Mesendoderm (in vitro differentiated cells): ENCODE results near the gene OXER1.

Source experiments
- DNase-seq: peaks from one replicate; pipeline ENCODE4 v3.0.0; 2013
- H2AK5ac ChIP-seq: 2 replicates; pipeline ENCODE4 v1.6.1; 2013; ENCODE audit warnings: low read length, inconsistent platforms
- H2BK120ac ChIP-seq: 2 replicates; pipeline ENCODE4 v1.6.1; 2013; ENCODE audit warnings: low read depth, mild to moderate bottlenecking, low read length, moderate library complexity, mixed read lengths
- H2BK15ac ChIP-seq: replicated peaks from 2 replicates; pipeline ENCODE4 v1.6.1; 2013; ENCODE audit warnings: low read depth, mild to moderate bottlenecking, moderate library complexity
- H2BK5ac ChIP-seq: 2 replicates; pipeline ENCODE4 v1.6.1; 2013; ENCODE audit warnings: low read length, inconsistent platforms
- H3K18ac ChIP-seq: 2 replicates; pipeline ENCODE4 v1.6.1; 2013; ENCODE audit warnings: mild to moderate bottlenecking, low read length, mixed read lengths
- H3K23ac ChIP-seq: one replicate; pipeline ENCODE4 v1.6.1; 2013; ENCODE audit warnings: low read length
- H3K27ac ChIP-seq: 2 replicates; pipeline ENCODE4 v1.5.1; 2013; ENCODE audit warnings: low read depth, mild to moderate bottlenecking, inconsistent platforms, low read length, moderate library complexity
- H3K27me3 ChIP-seq: 2 replicates; pipeline ENCODE4 v1.6.1; 2013; ENCODE audit warnings: low read length, control low read depth, mild to moderate bottlenecking, inconsistent platforms; ENCODE audit not compliant: insufficient read depth, poor library complexity
- H3K36me3 ChIP-seq: 2 replicates; pipeline ENCODE4 v1.6.1; 2013; ENCODE audit warnings: low read length, inconsistent platforms; ENCODE audit not compliant: control insufficient read depth, insufficient read depth
- H3K4ac ChIP-seq: one replicate; pipeline ENCODE4 v1.6.1; 2013; ENCODE audit warnings: low read depth, mild to moderate bottlenecking, low read length, moderate library complexity
- H3K4me1 ChIP-seq: 2 replicates; pipeline ENCODE4 v1.6.1; 2013; ENCODE audit warnings: low read depth, low read length, inconsistent platforms; ENCODE audit not compliant: control insufficient read depth
- H3K4me2 ChIP-seq: 2 replicates; pipeline ENCODE4 v1.6.1; 2013; ENCODE audit warnings: low read length
- H3K4me3 ChIP-seq: 2 replicates; pipeline ENCODE4 v1.5.1; 2013; ENCODE audit warnings: mild to moderate bottlenecking, low read length
- H3K56ac ChIP-seq: one replicate; pipeline ENCODE4 v1.6.1; 2013; ENCODE audit warnings: low read length
- H3K79me1 ChIP-seq: 2 replicates; pipeline ENCODE4 v1.6.1; 2013; ENCODE audit warnings: low read length, inconsistent platforms
- H3K79me2 ChIP-seq: 2 replicates; pipeline ENCODE4 v1.6.1; 2013; ENCODE audit warnings: mild to moderate bottlenecking, low read length; ENCODE audit not compliant: control insufficient read depth, insufficient read depth
- H3K9ac ChIP-seq: 2 replicates; pipeline ENCODE4 v1.6.1; 2013; ENCODE audit warnings: low read length, inconsistent platforms
- H4K5ac ChIP-seq: one replicate; pipeline ENCODE4 v1.6.1; 2013; ENCODE audit warnings: low read length
- H4K8ac ChIP-seq: one replicate; pipeline ENCODE4 v1.6.1; 2013; ENCODE audit warnings: low read depth, mild to moderate bottlenecking, control low read depth, low read length, moderate library complexity
- WGBS: extraction: QIAGEN DNeasy Blood & Tissue Kit; methylation state at CpG from one replicate; pipeline ENCODE4 v1.1.7; 2013; ENCODE audit warnings: low lambda C conversion rate, missing lambda C conversion rate; ENCODE audit not compliant: insufficient coverage; ENCODE audit errors: extremely low coverage; 5-methylcytosine and 5-hydroxymethylcytosine counted together

OXER1 gene

DNA sequence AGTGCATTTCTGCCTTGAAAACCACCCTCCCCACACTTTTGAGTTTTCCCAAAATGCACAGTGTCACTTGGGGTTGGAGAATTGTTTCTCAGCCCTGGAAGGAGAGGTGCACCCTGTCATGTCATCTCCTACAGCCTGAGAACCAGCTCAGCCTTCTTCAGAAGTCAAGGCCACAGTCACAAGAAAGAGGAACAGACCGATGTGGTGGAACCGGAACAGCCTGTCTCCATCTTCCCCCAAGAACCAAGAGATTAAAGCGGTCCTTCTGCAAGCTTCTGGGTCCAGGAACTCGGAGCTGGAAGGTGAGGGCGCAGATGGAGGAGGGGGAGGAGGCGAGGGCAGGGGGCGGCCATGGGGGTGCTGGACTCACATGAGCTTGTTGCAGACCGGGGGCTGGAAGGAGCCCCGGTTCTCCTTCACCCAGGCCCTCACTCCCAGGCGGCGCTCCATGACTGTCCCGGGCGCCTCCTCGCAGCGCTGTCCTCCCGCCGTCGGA lies 28.2 kb upstream of the OXER1 start:
- H3K79me1 ChIP-seq, result peaks cover 2% of the 10 kb centered on the region
- peak overlapping the region; percentile 89 for H3K9ac ChIP-seq
- H2BK5ac ChIP-seq, result no peak overlapping the region
- H3K18ac ChIP-seq, result peak overlapping the region; percentile 85
- H3K23ac ChIP-seq, result peak overlapping the region; percentile 92
- H3K4me2 ChIP-seq, result peak overlapping the region; percentile 83
- H3K36me3 ChIP-seq, result no peaks in the 10 kb centered on the region
- no peak overlapping the region for H4K5ac ChIP-seq
- DNase-seq, result no peak
- H2AK5ac ChIP-seq, result no peak overlapping the region
- H3K4me3 ChIP-seq, result peak overlapping the region; percentile 63
- peak overlapping the region; percentile 47 for H2BK120ac ChIP-seq
- H3K27ac ChIP-seq, result peak overlapping the region; percentile 93
- peak overlapping the region; percentile 77 for H3K56ac ChIP-seq
- WGBS, result no CpG with 5 or more reads among the region's 18 CpGs
- no peak overlapping the region for H4K8ac ChIP-seq
- H3K4me1 ChIP-seq, result peaks cover 9% of the 10 kb centered on the region
- no peaks in the 10 kb centered on the region for H3K27me3 ChIP-seq
- no peak overlapping the region for H2BK15ac ChIP-seq
- H3K79me2 ChIP-seq, result no peaks in the 10 kb centered on the region
- H3K4ac ChIP-seq, result peak overlapping the region; percentile 71

DNA sequence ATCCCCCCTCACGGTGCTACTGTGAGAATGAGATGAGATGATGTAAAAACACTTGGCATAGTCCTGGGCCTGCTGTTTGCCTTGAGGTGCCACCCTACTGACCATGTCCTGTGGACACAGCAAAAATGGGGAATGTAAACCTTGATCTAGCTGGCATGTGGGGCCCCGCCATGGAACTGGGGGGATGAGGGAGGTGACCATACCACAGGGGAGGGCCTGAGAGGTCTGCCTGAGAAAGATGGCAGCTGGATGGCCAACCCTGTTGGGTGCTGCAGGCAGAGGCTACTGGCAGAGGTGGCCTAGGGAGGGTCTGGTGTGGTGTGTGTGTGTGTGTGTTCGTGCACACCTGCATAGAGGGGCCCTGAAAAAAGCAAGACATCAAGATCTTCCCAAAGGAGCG lies 27.7 kb upstream of the OXER1 start:
- Histone ChIP-seq H3K4me2 (no peak overlapping the region), H3K79me1 (peaks cover 2% of the 10 kb centered on the region), H2BK5ac (no peak overlapping the region), H3K27me3 (no peaks in the 10 kb centered on the region), H2BK120ac (no peak overlapping the region), H2AK5ac (no peak overlapping the region), H3K18ac (peak overlapping the region; percentile 85), H3K9ac (peak overlapping the region; percentile 89), H3K36me3 (no peaks in the 10 kb centered on the region), H3K56ac (peak overlapping the region; percentile 77), H3K4me1 (peaks cover 9% of the 10 kb centered on the region), H3K27ac (no peak overlapping the region), H2BK15ac (no peak overlapping the region), H3K79me2 (no peaks in the 10 kb centered on the region), H4K5ac (no peak overlapping the region), H3K4ac (no peak overlapping the region), H3K4me3 (no peak overlapping the region), H4K8ac (no peak overlapping the region), H3K23ac (peak overlapping the region; percentile 2)
- WGBS, result no CpG with 5 or more reads among the region's 4 CpGs
- DNase-seq, result no peak

- Histone ChIP-seq H2BK15ac (no peak overlapping the region), H3K56ac (no peak overlapping the region), H3K36me3 (no peaks in the 10 kb centered on the region), H3K4me2 (no peak overlapping the region), H3K79me1 (peaks cover 2% of the 10 kb centered on the region), H2BK5ac (no peak overlapping the region), H3K27ac (no peak overlapping the region), H3K23ac (no peak overlapping the region), H4K5ac (no peak overlapping the region), H2AK5ac (no peak overlapping the region), H2BK120ac (no peak overlapping the region), H3K9ac (no peak overlapping the region), H3K79me2 (no peaks in the 10 kb centered on the region), H3K4me3 (no peak overlapping the region), H3K4ac (no peak overlapping the region), H3K4me1 (peaks cover 11% of the 10 kb centered on the region), H3K18ac (no peak overlapping the region), H3K27me3 (no peaks in the 10 kb centered on the region), H4K8ac (no peak overlapping the region)
- no peak for DNase-seq
- no CpG with 5 or more reads among the region's 2 CpGs for WGBS
Measured at GRCh38 chr2:42789751-42790150, 25.8 kb upstream of the OXER1 start.

- H3K4me1 ChIP-seq, result peaks cover 9% of the 10 kb centered on the region
- peaks cover 2% of the 10 kb centered on the region for H3K79me1 ChIP-seq
- H3K4ac ChIP-seq, result no peak overlapping the region
- no peak overlapping the region for H2BK5ac ChIP-seq
- H4K8ac ChIP-seq, result no peak overlapping the region
- H2BK15ac ChIP-seq, result no peak overlapping the region
- H3K18ac ChIP-seq, result no peak overlapping the region
- no peak overlapping the region for H4K5ac ChIP-seq
- no peaks in the 10 kb centered on the region for H3K36me3 ChIP-seq
- H3K9ac ChIP-seq, result no peak overlapping the region
- no peaks in the 10 kb centered on the region for H3K27me3 ChIP-seq
- no peak overlapping the region for H3K23ac ChIP-seq
- no peak overlapping the region for H3K56ac ChIP-seq
- WGBS, result no CpG with 5 or more reads among the region's 4 CpGs
- H2BK120ac ChIP-seq, result no peak overlapping the region
- no peak overlapping the region for H2AK5ac ChIP-seq
- no peak overlapping the region for H3K27ac ChIP-seq
- no peak overlapping the region for H3K4me2 ChIP-seq
- H3K4me3 ChIP-seq, result no peak overlapping the region
- no peaks in the 10 kb centered on the region for H3K79me2 ChIP-seq
- no peak for DNase-seq
Measured at GRCh38 chr2:42788882-42789281, 24.9 kb upstream of the OXER1 start.

DNA sequence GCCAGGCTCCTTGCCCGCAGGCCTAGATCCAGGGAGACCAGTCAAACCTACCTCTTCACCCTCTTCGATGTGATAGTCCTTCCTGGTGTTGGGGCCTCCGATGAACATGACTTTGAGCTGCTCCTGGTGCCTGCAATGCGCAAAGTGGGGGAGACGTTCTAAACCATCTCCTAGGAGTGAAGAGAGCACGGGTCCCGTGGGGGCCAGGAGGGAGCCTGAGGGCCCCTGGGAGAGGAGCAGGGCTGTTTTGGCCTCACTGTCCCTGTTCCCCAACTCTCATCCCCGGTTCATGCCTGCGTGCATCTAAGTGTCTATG lies 24.5 kb upstream of the OXER1 start:
- H3K4me3 ChIP-seq, result no peak overlapping the region
- no peaks in the 10 kb centered on the region for H3K36me3 ChIP-seq
- H4K5ac ChIP-seq, result no peak overlapping the region
- H2BK5ac ChIP-seq, result no peak overlapping the region
- H3K27ac ChIP-seq, result no peak overlapping the region
- H3K18ac ChIP-seq, result no peak overlapping the region
- H2BK15ac ChIP-seq, result no peak overlapping the region
- H3K4me2 ChIP-seq, result no peak overlapping the region
- H3K9ac ChIP-seq, result no peak overlapping the region
- H3K23ac ChIP-seq, result no peak overlapping the region
- H3K79me1 ChIP-seq, result peaks cover 2% of the 10 kb centered on the region
- no peaks in the 10 kb centered on the region for H3K27me3 ChIP-seq
- no peak overlapping the region for H4K8ac ChIP-seq
- peaks cover 10% of the 10 kb centered on the region for H3K4me1 ChIP-seq
- no peaks in the 10 kb centered on the region for H3K79me2 ChIP-seq
- no peak for DNase-seq
- no CpG with 5 or more reads among the region's 9 CpGs for WGBS
- H2AK5ac ChIP-seq, result no peak overlapping the region
- no peak overlapping the region for H3K4ac ChIP-seq
- no peak overlapping the region for H3K56ac ChIP-seq
- H2BK120ac ChIP-seq, result no peak overlapping the region

GRCh38 chr2:42787788-42788477 lies 24.0 kb upstream of the OXER1 start:
- no peak overlapping the region for H3K4me3 ChIP-seq
- H3K79me2 ChIP-seq, result no peaks in the 10 kb centered on the region
- no peak overlapping the region for H3K4me2 ChIP-seq
- no peak overlapping the region for H3K56ac ChIP-seq
- peaks cover 11% of the 10 kb centered on the region for H3K4me1 ChIP-seq
- no peak overlapping the region for H2BK15ac ChIP-seq
- H3K27me3 ChIP-seq, result no peaks in the 10 kb centered on the region
- no peaks in the 10 kb centered on the region for H3K36me3 ChIP-seq
- H2BK120ac ChIP-seq, result no peak overlapping the region
- no peak overlapping the region for H3K23ac ChIP-seq
- H2BK5ac ChIP-seq, result no peak overlapping the region
- H2AK5ac ChIP-seq, result no peak overlapping the region
- no CpG with 5 or more reads among the region's 12 CpGs for WGBS
- H3K4ac ChIP-seq, result no peak overlapping the region
- H3K9ac ChIP-seq, result no peak overlapping the region
- H3K27ac ChIP-seq, result no peak overlapping the region
- H4K8ac ChIP-seq, result no peak overlapping the region
- DNase-seq, result no peak
- H3K18ac ChIP-seq, result no peak overlapping the region
- H4K5ac ChIP-seq, result no peak overlapping the region
- peaks cover 2% of the 10 kb centered on the region for H3K79me1 ChIP-seq
